ENCODE results near the gene MYO7B.

The MYO7B gene

GRCh38 chr2:127575185-127575765, 39.8 kb downstream of the MYO7B start:
- no peak for DNase-seq

GRCh38 chr2:127575941-127576432, 40.5 kb downstream of the MYO7B start:
- no peak for DNase-seq

GRCh38 chr2:127576433-127577207, 41.1 kb downstream of the MYO7B start:
- DNase-seq = peak; percentile 75

GRCh38 chr2:127577208-127577475, 41.7 kb downstream of the MYO7B start:
- DNase-seq = no peak

GRCh38 chr2:127577503-127577902, 42.0 kb downstream of the MYO7B start:
- no peak for DNase-seq

GRCh38 chr2:127577973-127578372, 42.5 kb downstream of the MYO7B start:
- DNase-seq = no peak

GRCh38 chr2:127578411-127578810, 42.9 kb downstream of the MYO7B start:
- DNase-seq = no peak

- DNase-seq = no peak
Observed at GRCh38 chr2:127579231-127579630, 43.7 kb downstream of the MYO7B start.

- DNase-seq = no peak
Observed at GRCh38 chr2:127580167-127581049, 44.9 kb downstream of the MYO7B start.

GRCh38 chr2:127581050-127581345, 45.5 kb downstream of the MYO7B start:
- no peak for DNase-seq

GRCh38 chr2:127581516-127582490, 46.3 kb downstream of the MYO7B start:
- no peak for DNase-seq

GRCh38 chr2:127582863-127583861, 47.7 kb downstream of the MYO7B start:
- no peak for DNase-seq

- no peak for DNase-seq
Observed at GRCh38 chr2:127584047-127584446, 48.6 kb downstream of the MYO7B start.

GRCh38 chr2:127584516-127585033, 49.1 kb downstream of the MYO7B start:
- no peak for DNase-seq

- no peak for DNase-seq
Observed at GRCh38 chr2:127585270-127585807, 49.9 kb downstream of the MYO7B start.

- DNase-seq = no peak
Observed at GRCh38 chr2:127586136-127586535, 50.7 kb downstream of the MYO7B start.

GRCh38 chr2:127586746-127587295, 51.3 kb downstream of the MYO7B start:
- no peak for DNase-seq

GRCh38 chr2:127588241-127588640, 52.8 kb downstream of the MYO7B start:
- DNase-seq = no peak

GRCh38 chr2:127589358-127589757, 53.9 kb downstream of the MYO7B start:
- DNase-seq = no peak

- DNase-seq = no peak
Observed at GRCh38 chr2:127589841-127590240, 54.4 kb downstream of the MYO7B start.
